Smooth muscle cell (in vitro differentiated cells): ENCODE data around the gene LTBR. TPM values are rescaled to one million over a fixed set of nuclear protein-coding genes. Genes with fewer than 3 reads are reported as not detected.
A peak's percentile ranks its signal among the peaks of the same experiment; 100 is the strongest.

Experiments
- DNase-seq: peaks from one replicate; lab custom pipeline; 2025; ENCODE audit not compliant: unreplicated experiment; lab: John Stamatoyannopoulos, UW
- H2AFZ ChIP-seq: fragments of 200-600 bp; sonication (generic); 2 replicates; pipeline ENCODE4 v1.6.0; 2016; ENCODE audit warnings: antibody characterized with exemption, low read depth, mild to moderate bottlenecking
- H3F3A ChIP-seq: fragments of 200-600 bp; sonication (generic); 2 replicates; pipeline ENCODE4 v1.6.0; 2017; ENCODE audit warnings: antibody characterized with exemption, low read depth
- H3K27ac ChIP-seq: fragments of 200-600 bp; sonication (generic); 2 replicates; pipeline ENCODE4 v1.5.1; 2016; ENCODE audit warnings: low read depth, mild to moderate bottlenecking
- H3K27me3 ChIP-seq: fragments of 200-600 bp; sonication (generic); 2 replicates; pipeline ENCODE4 v1.6.1; 2016; ENCODE audit warnings: low read depth, mild to moderate bottlenecking
- H3K36me3 ChIP-seq: fragments of 200-600 bp; sonication (generic); 2 replicates; pipeline ENCODE4 v1.5.1; 2016; ENCODE audit warnings: low read depth
- H3K4me1 ChIP-seq: fragments of 200-600 bp; sonication (generic); 2 replicates; pipeline ENCODE4 v1.5.1; 2016; ENCODE audit warnings: low read depth
- H3K4me2 ChIP-seq: fragments of 200-600 bp; sonication (generic); 2 replicates; pipeline ENCODE4 v1.6.0; 2016; ENCODE audit warnings: mild to moderate bottlenecking
- H3K4me3 ChIP-seq: fragments of 200-600 bp; sonication (generic); 2 replicates; pipeline ENCODE4 v1.5.1; 2016; ENCODE audit warnings: mild to moderate bottlenecking
- H3K79me2 ChIP-seq: fragments of 200-600 bp; sonication (generic); 2 replicates; pipeline ENCODE4 v1.6.0; 2016; ENCODE audit warnings: low read depth, mild to moderate bottlenecking
- H3K9ac ChIP-seq: fragments of 200-600 bp; sonication (generic); 2 replicates; pipeline ENCODE4 v1.6.0; 2016; ENCODE audit warnings: low read depth
- H3K9me3 ChIP-seq: fragments of 200-600 bp; sonication (generic); replicated peaks from 2 replicates; pipeline ENCODE4 v1.5.1; 2016; ENCODE audit warnings: low read depth
- H4K20me1 ChIP-seq: fragments of 200-600 bp; sonication (generic); 2 replicates; pipeline ENCODE4 v1.6.0; 2016; ENCODE audit warnings: low read depth
- CTCF ChIP-seq: fragments of 200-600 bp; sonication (generic); IDR thresholded peaks from 2 replicates; pipeline ENCODE4 v1.5.1; 2017; ENCODE audit warnings: borderline replicate concordance, mild to moderate bottlenecking, antibody characterized with exemption; ENCODE audit not compliant: insufficient read depth, poor library complexity, severe bottlenecking
- WGBS: methylation state at CpG from one replicate; pipeline ENCODE4 v1.1.7; 2016; ENCODE audit warnings: low lambda C conversion rate; 5-methylcytosine and 5-hydroxymethylcytosine counted together
- polyA plus RNA-seq: library from polyadenylated mRNA; unstranded; fragments of >200 nt; fragmentation: Nextera tagmentation; extraction: Ambion mirVana; gene quantifications from 2 replicates; pipeline ENCODE4 v1.2.1, GENCODE V29; 2016
- total RNA-seq: library from RNA; depleted of rRNA; stranded (reverse); fragments of >200 nt; gene quantifications from 2 replicates; pipeline ENCODE4 v1.2.3, GENCODE V29; 2014

Gene LTBR
- total and polyA plus RNA-seq, 2 experiments from 2014 or later, result 35.1 to 72.9 TPM

- no peak for TF ChIP-seq CTCF
- no peaks in the 10 kb centered on the region for H4K20me1 ChIP-seq
- no peak overlapping the region for H3K4me2 ChIP-seq
- H3K9me3 ChIP-seq, result no peaks in the 10 kb centered on the region
- H3K4me1 ChIP-seq, result peaks cover 24% of the 10 kb centered on the region
- H2AFZ ChIP-seq, result no peak overlapping the region
- 67% methylated on average over 7 of the region's 7 CpGs for whole genome bisulfite sequencing
- no peak overlapping the region for H3K4me3 ChIP-seq
- no peaks in the 10 kb centered on the region for H3K36me3 ChIP-seq
- peaks cover 19% of the 10 kb centered on the region for H3K79me2 ChIP-seq
- H3K9ac ChIP-seq, result no peak overlapping the region
- no peaks in the 10 kb centered on the region for H3K27me3 ChIP-seq
- DNase-seq, result no peak
- H3F3A ChIP-seq, result peaks cover 3% of the 10 kb centered on the region
- H3K27ac ChIP-seq, result no peak overlapping the region
These were observed 1.6 kb upstream of the LTBR start for GRCh38 chr12:6382371-6382770.

GRCh38 chr12:6382982-6383381, 980 bp upstream of the LTBR start:
- H3K4me3 ChIP-seq, result no peak overlapping the region
- H2AFZ ChIP-seq, result no peak overlapping the region
- H3K36me3 ChIP-seq, result no peaks in the 10 kb centered on the region
- H3K9ac ChIP-seq, result no peak overlapping the region
- no peaks in the 10 kb centered on the region for H3K9me3 ChIP-seq
- no peaks in the 10 kb centered on the region for H4K20me1 ChIP-seq
- DNase-seq, result no peak
- H3K27ac ChIP-seq, result no peak overlapping the region
- 96% methylated on average over 6 of the region's 6 CpGs for WGBS
- peaks cover 3% of the 10 kb centered on the region for H3F3A ChIP-seq
- no peaks in the 10 kb centered on the region for H3K27me3 ChIP-seq
- H3K4me1 ChIP-seq, result peaks cover 19% of the 10 kb centered on the region
- peaks cover 19% of the 10 kb centered on the region for H3K79me2 ChIP-seq
- no peak for TF ChIP-seq CTCF
- peak overlapping the region; percentile 94 for H3K4me2 ChIP-seq

GRCh38 chr12:6384499-6385436, 806 bp downstream of the LTBR start:
- peaks cover 19% of the 10 kb centered on the region for H3K79me2 ChIP-seq
- H3K4me1 ChIP-seq, result peaks cover 19% of the 10 kb centered on the region
- no peak for TF ChIP-seq CTCF
- H3K27ac ChIP-seq, result peak overlapping the region; percentile 46
- peak overlapping the region; percentile 66 for H3K9ac ChIP-seq
- H3K9me3 ChIP-seq, result no peaks in the 10 kb centered on the region
- peak overlapping the region; percentile 94 for H3K4me2 ChIP-seq
- no peaks in the 10 kb centered on the region for H3K27me3 ChIP-seq
- no peak for DNase-seq
- H3K36me3 ChIP-seq, result no peaks in the 10 kb centered on the region
- peak overlapping the region; percentile 52 for H3K4me3 ChIP-seq
- H3F3A ChIP-seq, result peaks cover 3% of the 10 kb centered on the region
- H4K20me1 ChIP-seq, result no peaks in the 10 kb centered on the region
- peak overlapping the region; percentile 78 for H2AFZ ChIP-seq
- WGBS, result 88% methylated on average over 36 of the region's 36 CpGs

DNA sequence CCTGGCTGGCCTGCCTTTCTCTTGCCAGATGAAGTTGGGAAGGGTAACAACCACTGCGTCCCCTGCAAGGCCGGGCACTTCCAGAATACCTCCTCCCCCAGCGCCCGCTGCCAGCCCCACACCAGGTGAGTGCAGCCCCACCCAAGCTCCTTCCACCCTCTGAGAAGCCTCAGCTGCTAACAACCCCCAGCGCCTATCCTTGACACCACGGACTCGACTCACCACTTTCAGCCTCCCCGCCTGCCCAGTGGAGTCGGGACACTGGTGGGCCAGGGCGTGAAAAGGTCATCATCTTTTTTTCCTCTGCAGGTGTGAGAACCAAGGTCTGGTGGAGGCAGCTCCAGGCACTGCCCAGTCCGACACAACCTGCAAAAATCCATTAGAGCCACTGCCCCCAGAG, 2.1 kb downstream of the LTBR start:
- Histone ChIP-seq H3K79me2 (peaks cover 19% of the 10 kb centered on the region), H3K27ac (no peak overlapping the region), H3F3A (peaks cover 3% of the 10 kb centered on the region), H3K36me3 (no peaks in the 10 kb centered on the region), H3K9me3 (no peaks in the 10 kb centered on the region), H3K4me1 (peaks cover 13% of the 10 kb centered on the region), H2AFZ (no peak overlapping the region), H3K27me3 (no peaks in the 10 kb centered on the region), H3K4me3 (no peak overlapping the region), H3K4me2 (no peak overlapping the region), H4K20me1 (no peaks in the 10 kb centered on the region), H3K9ac (no peak overlapping the region)
- no peak for TF ChIP-seq CTCF
- DNase-seq, result no peak
- 84% methylated on average over 11 of the region's 11 CpGs for WGBS
